DOHH2 (cell line): ENCODE data around the gene IGFBP2.
A peak's percentile ranks its signal among the peaks of the same experiment; 100 is the strongest.

ENCODE experiments used
- H3F3A ChIP-seq: fragments of 200-600 bp; sonication (generic), shearing (Covaris generic); 2 replicates; pipeline ENCODE4 v1.6.0; 2016; ENCODE audit warnings: antibody characterized with exemption, mild to moderate bottlenecking; ENCODE audit not compliant: control insufficient read depth, insufficient read depth
- H3K27ac ChIP-seq: fragments of 200-600 bp; sonication (generic); 2 replicates; pipeline ENCODE4 v1.5.1; 2014; ENCODE audit warnings: low read depth, mild to moderate bottlenecking, low read length, moderate library complexity
- H3K27me3 ChIP-seq: fragments of 200-600 bp; sonication (generic); 2 replicates; pipeline ENCODE4 v1.6.1; 2014; ENCODE audit warnings: mild to moderate bottlenecking, low read length, mixed read lengths; ENCODE audit not compliant: control insufficient read depth
- H3K36me3 ChIP-seq: fragments of 200-600 bp; sonication (generic); 2 replicates; pipeline ENCODE4 v1.6.1; 2014; ENCODE audit warnings: mild to moderate bottlenecking, low read length, moderate library complexity, mixed read lengths; ENCODE audit not compliant: control insufficient read depth
- H3K4me1 ChIP-seq: fragments of 200-600 bp; sonication (generic); 2 replicates; pipeline ENCODE4 v1.6.1; 2014; ENCODE audit warnings: mild to moderate bottlenecking, low read length, mixed read lengths; ENCODE audit not compliant: control insufficient read depth
- H3K4me2 ChIP-seq: fragments of 200-600 bp; sonication (generic); 2 replicates; pipeline ENCODE4 v1.6.0; 2014; ENCODE audit warnings: mild to moderate bottlenecking, low read length, moderate library complexity
- H3K4me3 ChIP-seq: fragments of 200-600 bp; sonication (generic); 2 replicates; pipeline ENCODE4 v1.5.1; 2014; ENCODE audit warnings: mild to moderate bottlenecking, low read length, mixed read lengths
- H3K79me2 ChIP-seq: fragments of 200-600 bp; sonication (generic); 2 replicates; pipeline ENCODE4 v1.6.1; 2014; ENCODE audit warnings: mild to moderate bottlenecking, low read length, mixed read lengths; ENCODE audit not compliant: control insufficient read depth
- H3K9me2 ChIP-seq: fragments of 200-600 bp; sonication (generic); replicated peaks from 2 replicates; pipeline ENCODE4 v1.6.1; 2014; ENCODE audit warnings: mild to moderate bottlenecking, low read length, mixed read lengths; ENCODE audit not compliant: control insufficient read depth
- H3K9me3 ChIP-seq: fragments of 200-600 bp; sonication (generic); 2 replicates; pipeline ENCODE4 v1.6.1; 2014; ENCODE audit warnings: antibody characterized with exemption, low read length, mixed read lengths; ENCODE audit not compliant: control insufficient read depth, insufficient read depth
- H4K20me1 ChIP-seq: fragments of 200-600 bp; sonication (generic); 2 replicates; pipeline ENCODE4 v1.6.0; 2014; ENCODE audit warnings: low read depth, mild to moderate bottlenecking, antibody characterized with exemption, low read length, moderate library complexity; ENCODE audit not compliant: control insufficient read depth, insufficient read depth
- EZH2phosphoT487 ChIP-seq: fragments of 200-600 bp; sonication (generic); IDR thresholded peaks from 2 replicates; pipeline ENCODE4 v1.6.1; 2017; ENCODE audit warnings: borderline replicate concordance, mild to moderate bottlenecking, antibody characterized with exemption, low read length, moderate library complexity, mixed read lengths
- TF ChIP-seq, protein P1 (sequence below): fragments of 200-600 bp; sonication (generic); IDR thresholded peaks from one replicate; pipeline ENCODE4 v1.5.1; 2014; ENCODE audit warnings: antibody characterized with exemption, mild to moderate bottlenecking, low read depth, low read length; ENCODE audit not compliant: poor library complexity, severe bottlenecking

IGFBP2 gene

DNA sequence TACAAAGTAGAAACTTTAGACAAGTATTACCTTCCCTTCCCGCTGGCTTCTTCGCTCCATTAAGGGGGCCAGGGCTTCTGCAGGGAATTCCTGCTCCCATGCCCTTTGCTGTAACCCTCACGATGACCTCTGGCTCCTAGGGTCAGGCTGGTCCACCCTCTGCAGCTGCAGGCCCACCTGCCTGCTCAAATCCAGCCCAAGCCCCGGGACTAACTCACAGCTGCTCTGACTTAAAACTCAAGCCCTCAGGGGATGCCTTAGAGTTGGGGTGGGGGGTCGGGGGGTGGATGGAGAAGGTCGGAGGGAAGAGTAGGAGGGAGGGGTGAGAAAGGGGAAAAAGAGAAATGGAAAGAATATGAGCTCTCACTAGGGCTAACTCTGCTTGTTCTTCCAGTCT, 57.2 kb downstream of the IGFBP2 start:
- Histone ChIP-seq H3K9me3 (no peaks in the 10 kb centered on the region), H3K4me2 (no peak overlapping the region), H3K36me3 (no peaks in the 10 kb centered on the region), H3K79me2 (no peaks in the 10 kb centered on the region), H3K27ac (no peak overlapping the region), H3K4me1 (peaks cover 6% of the 10 kb centered on the region; the same call in 1 of the 2 replicates), H3K27me3 (peaks cover 56% of the 10 kb centered on the region), H3K4me3 (no peak overlapping the region), H3F3A (no peaks in the 10 kb centered on the region), H4K20me1 (no peaks in the 10 kb centered on the region), H3K9me2 (no peaks in the 10 kb centered on the region)
- TF ChIP-seq, protein P1, sequence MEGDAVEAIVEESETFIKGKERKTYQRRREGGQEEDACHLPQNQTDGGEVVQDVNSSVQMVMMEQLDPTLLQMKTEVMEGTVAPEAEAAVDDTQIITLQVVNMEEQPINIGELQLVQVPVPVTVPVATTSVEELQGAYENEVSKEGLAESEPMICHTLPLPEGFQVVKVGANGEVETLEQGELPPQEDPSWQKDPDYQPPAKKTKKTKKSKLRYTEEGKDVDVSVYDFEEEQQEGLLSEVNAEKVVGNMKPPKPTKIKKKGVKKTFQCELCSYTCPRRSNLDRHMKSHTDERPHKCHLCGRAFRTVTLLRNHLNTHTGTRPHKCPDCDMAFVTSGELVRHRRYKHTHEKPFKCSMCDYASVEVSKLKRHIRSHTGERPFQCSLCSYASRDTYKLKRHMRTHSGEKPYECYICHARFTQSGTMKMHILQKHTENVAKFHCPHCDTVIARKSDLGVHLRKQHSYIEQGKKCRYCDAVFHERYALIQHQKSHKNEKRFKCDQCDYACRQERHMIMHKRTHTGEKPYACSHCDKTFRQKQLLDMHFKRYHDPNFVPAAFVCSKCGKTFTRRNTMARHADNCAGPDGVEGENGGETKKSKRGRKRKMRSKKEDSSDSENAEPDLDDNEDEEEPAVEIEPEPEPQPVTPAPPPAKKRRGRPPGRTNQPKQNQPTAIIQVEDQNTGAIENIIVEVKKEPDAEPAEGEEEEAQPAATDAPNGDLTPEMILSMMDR = no peak
- no peak for TF ChIP-seq EZH2phosphoT487

DNA sequence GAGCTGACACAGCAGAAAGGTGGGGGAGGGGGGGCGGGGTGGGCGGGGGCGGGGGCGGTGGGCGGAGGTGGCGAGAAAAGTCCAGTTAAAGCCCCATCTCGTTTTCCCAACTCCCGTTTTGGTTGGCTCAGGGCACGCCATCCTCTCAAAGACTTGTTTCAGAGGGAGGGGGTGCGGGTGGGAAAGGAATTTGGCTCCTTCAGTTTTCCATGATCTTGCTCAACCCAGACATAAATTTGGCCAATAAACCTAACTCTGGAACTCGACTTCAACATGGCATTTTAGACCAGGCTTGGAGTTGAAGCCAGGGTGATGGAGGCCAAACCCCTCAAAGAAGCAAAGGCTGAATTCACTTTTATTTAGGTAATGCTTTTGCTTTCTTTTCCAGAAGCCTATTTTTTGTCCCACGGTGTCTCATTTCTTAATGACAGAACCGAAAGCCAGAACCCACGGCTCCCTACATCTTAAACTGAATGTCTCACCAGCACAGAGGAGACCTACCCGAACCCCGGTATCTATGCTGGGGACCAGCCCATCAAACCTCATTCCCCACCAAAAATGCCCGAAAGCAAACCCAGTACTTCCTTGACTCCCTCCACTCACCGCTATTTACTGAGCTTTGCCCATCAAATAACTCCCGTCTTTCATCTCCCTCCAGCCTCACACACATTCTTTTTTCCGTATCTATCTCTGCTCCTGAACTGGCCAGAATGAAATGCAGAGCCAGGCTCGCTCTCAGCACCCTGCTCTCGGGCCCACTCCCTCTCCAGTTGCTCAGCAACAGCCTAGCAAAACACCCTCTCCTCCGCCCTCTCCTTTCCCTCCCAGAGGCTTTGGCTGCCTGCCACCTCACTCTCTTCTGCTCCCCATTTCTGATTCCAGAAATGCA, 57.9 kb downstream of the IGFBP2 start:
- H3K4me2 ChIP-seq = no peak overlapping the region
- H3K36me3 ChIP-seq = no peaks in the 10 kb centered on the region
- H3K9me3 ChIP-seq = no peaks in the 10 kb centered on the region
- no peaks in the 10 kb centered on the region for H3K9me2 ChIP-seq
- peaks cover 60% of the 10 kb centered on the region for H3K27me3 ChIP-seq
- H3K4me3 ChIP-seq = no peak overlapping the region
- H3K4me1 ChIP-seq = peaks cover 6% of the 10 kb centered on the region; the same call in 1 of the 2 replicates
- TF ChIP-seq EZH2phosphoT487 = no peak
- TF ChIP-seq, protein P1 = no peak
- no peaks in the 10 kb centered on the region for H3K79me2 ChIP-seq
- H3F3A ChIP-seq = no peaks in the 10 kb centered on the region
- no peak overlapping the region for H3K27ac ChIP-seq
- H4K20me1 ChIP-seq = no peaks in the 10 kb centered on the region

DNA sequence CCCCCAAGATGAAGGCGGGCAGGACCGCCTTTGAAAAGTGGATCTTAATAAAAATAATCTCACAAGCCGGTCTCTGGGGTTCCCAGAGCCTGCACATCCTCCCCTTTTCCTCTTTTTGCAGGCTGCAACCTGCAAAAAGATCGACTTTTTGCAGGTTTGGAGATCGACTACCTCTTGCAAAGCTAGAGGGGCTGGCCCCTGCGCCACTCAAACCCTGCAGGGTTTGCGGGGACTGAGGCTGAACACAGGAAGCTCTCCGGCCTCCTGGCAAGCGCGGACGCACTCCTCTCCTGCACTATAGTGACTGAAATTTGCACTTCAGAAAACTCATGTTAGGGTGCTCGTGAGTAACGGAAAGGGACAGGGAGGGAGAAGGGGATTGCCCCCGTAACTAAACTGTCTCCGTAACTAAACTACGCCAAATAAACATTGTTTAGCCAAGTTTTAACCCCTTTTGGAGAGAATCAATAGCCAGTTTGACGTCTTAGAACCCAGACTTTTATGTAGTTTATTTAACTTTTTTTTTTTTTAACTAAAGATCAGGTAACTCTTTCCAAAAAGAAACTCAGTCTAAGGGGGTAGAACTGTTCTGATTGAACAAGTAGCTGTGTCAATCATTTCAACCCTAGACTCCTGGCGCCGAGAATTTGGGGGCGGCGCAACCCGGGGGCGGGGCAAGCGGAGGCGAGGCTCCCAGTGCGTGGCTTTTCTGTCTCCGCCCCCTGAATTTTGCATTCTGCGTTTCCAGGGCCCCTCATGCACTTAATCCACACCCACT, 59.6 kb downstream of the IGFBP2 start:
- Histone ChIP-seq H3K27ac (no peak overlapping the region), H3K4me2 (peak overlapping the region; percentile 29), H3F3A (no peaks in the 10 kb centered on the region), H4K20me1 (no peaks in the 10 kb centered on the region), H3K36me3 (no peaks in the 10 kb centered on the region), H3K9me3 (no peaks in the 10 kb centered on the region), H3K4me3 (peak overlapping the region; percentile 22), H3K79me2 (no peaks in the 10 kb centered on the region), H3K4me1 (peaks cover 6% of the 10 kb centered on the region; the same call in 1 of the 2 replicates), H3K9me2 (no peaks in the 10 kb centered on the region), H3K27me3 (peaks cover 72% of the 10 kb centered on the region)
- TF ChIP-seq, protein P1 = no peak
- no peak; the same call in 1 of the 2 replicates for TF ChIP-seq EZH2phosphoT487
